Activated CD4-positive, CD25-positive, alpha-beta regulatory T cell treated with anti-CD3 and anti-CD28 coated beads, Interleukin-2, amount 50 U/mL, for 24 hours (primary cell): ENCODE data around the gene TRPM4.
"Not testable (repeated sequence)": the region's sequence is repeated elsewhere in the genome, so short reads cannot be mapped to it uniquely, and the experiment has no call there.

Experiments
- ATAC-seq, 2 donors: fragments of 150-1000 bp; cut with Tn5 transposase; one replicate each; pipeline ENCODE4 v1.10.0; 2021; ENCODE audit warnings: mild to moderate bottlenecking in 1 of 2, moderate library complexity in 1 of 2

The TRPM4 gene

DNA sequence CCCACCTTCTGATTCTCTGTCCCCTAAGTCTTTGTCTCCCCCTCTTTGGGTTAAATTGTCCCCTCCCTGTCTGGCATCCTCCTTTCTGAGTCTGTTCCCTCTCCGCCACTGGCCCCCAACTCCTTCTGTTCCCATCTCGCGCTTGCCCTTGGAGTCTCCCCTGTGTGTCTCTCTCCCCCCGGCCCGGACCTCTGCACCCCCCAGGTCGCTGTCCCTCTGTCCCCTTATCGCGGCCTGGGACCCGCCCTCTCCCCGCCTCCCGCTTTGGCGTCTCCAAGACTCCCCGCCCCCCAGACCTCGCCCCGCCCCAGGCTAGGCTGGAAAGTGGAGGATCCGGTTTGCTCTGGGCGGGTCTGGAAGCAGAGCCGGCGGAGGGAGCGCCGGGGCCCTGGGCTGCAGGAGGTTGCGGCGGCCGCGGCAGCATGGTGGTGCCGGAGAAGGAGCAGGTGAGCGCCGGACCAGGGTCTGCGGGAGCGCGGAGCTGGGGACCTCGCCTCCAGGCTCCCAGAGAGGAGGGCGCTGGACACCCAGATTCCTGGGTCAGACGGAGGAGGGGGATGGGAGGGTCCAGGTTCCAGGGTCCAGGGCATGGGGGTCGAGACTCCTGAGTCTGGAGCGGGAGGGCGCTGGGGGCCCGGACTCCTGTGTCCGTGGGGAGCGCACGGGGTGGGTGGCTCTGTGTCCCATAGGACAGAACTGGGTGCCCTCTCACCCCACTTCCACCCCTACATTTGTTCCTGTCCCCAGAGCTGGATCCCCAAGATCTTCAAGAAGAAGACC is at the start of gene TRPM4:
TSS of gene TRPM4 (plus strand) at position 348 of the 780 bp plus-strand sequence. CDS start at position 423, 75 bp downstream.
- peak in 1 of 2 donors; percentile 46 for ATAC-seq

DNA sequence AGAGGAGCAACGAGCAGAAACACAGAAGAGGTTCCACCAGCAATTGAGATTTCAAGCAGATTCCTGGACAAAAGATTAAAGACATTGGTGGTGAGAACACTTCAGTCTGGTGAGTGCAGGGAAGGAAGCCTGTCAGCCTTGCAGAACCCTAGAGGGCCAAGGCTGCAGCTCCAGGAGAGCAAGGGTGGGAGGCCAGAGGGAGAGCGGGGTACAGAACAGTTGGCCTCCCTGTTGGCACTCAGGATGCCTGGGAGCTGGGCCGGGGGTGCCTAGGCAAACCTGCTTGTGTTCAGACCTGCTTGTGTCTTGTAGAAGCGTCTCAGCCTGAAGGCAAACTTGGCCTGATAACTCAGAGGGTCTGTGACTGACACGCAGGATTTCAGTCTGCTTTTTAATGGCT is 48.5 kb upstream of the TRPM4 start:
- no peak for ATAC-seq

- no peak for ATAC-seq
These were observed 47.9 kb upstream of the TRPM4 start for GRCh38 chr19:49109569-49110233.

DNA sequence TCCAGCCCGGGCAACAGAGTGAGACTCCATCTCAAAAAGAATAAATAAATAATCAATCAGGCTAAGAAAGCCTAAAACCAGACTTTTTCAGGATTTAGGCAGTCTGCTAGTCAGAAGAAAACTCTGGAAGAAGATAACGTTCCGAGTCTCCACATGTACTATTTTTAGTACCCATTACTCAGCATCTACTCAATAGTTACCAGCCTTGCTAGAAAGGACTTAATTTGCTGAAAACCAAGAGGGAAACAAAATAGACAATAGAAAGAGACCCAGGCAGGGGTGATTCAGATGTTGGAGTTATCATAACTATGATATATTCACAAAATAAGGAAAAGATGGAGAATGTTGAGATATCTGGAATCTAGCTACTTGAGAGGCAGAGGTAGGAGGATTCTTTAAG is 47.0 kb upstream of the TRPM4 start:
- no peak for ATAC-seq

- ATAC-seq: no peak
These were observed 46.2 kb upstream of the TRPM4 start for GRCh38 chr19:49111218-49111998.

- ATAC-seq: peak; percentile 67 to 70
These were observed 43.6 kb upstream of the TRPM4 start, which contains the start of gene LIN7B for GRCh38 chr19:49113762-49114629. LIN7B (plus strand) TSS chr19:49114370; CDS start chr19:49114405, 35 bp downstream.

DNA sequence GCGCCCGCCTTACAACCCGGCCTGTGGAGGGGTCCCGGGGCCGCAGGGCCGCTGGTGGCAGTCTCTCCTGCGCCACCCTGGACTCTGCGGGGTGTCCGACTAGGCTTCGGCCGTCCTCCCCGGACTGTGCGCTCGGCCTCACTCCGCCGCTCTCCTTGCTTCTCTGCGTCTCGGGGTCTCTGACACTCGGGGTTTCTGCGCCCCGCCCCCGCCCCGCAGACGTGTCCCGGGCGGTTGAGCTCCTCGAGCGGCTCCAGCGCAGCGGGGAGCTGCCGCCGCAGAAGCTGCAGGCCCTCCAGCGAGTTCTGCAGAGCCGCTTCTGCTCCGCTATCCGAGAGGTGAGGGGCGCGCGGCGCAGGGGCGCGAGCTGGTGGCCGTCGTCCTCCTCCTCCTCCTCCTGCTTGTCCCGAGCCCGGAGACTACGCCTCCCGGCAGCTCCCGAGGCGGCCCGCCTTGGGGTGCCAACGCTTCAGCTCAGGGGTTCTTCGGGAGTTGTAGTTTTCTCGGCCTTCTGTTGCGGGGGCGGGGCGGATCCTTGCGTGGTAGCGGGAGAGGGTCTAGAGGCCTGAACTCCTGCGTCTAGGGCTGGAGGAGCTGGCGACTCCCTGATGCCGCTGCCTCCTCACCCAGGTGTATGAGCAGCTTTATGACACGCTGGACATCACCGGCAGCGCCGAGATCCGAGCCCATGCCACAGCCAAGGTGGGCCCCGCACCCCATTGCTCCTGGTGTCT is 42.8 kb upstream of the TRPM4 start:
- ATAC-seq: no peak

DNA sequence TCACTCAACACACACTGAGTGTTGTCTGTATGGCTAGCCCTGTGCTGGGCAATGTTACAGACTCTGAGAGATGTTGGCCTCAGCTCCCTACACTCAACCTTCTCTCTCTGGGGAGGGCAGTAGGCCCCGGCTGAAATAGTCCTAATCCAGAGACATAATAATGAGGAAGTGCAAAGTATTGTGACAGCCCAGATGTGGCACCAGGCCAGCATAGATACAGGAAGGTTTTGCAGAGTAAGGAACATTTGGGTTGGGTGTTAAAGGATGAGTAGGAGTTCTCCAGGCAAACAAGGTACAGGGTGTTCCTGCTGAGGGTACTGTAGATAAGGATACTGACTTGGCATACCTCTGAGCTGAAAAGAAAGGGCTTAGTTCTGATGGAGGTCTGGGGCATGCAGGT is 41.0 kb upstream of the TRPM4 start:
- no peak for ATAC-seq

DNA sequence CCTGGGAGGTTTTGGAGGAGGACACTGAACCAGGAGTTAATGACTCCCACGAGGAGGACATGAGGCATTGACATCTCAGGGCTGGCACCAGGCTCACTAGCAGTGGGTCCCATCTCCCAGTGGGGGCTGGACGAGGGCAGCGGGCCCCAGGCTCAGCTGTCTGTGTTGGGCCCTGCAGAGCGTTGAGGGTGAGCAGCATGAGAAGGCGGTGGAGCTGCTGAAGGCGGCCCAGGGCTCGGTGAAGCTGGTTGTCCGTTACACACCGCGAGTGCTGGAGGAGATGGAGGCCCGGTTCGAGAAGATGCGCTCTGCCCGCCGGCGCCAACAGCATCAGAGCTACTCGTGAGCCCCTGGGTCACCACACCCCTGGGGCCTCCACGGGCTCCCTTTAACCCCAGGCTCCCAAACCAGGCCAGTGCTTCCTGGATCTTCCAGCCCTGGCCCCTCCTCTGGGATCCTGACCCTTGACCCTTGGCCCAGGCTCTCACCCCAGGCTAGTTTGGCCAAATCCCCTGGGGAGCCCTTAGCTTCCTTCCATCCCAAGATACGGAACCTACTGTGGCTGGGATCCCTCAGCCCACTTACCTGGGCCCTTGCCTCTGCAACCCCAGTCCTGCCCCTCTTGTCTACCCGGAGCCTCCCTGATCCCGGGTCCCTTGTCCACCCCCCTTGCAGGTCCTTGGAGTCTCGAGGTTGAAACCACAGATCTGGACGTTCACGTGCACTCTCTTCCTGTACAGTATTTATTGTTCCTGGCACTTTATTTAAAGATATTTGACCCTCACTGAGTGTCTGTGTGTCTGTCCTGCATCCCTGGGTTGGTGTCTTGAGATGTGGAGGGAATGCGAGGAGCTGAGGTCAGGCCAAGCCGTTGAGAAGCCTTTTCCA is 39.7 kb upstream of the TRPM4 start:
- ATAC-seq: no peak

- peak; percentile 80 to 82 for ATAC-seq
These were observed 38.8 kb upstream of the TRPM4 start, which contains the start of gene C19orf73 for GRCh38 chr19:49118565-49119410. C19orf73 (minus strand) TSS chr19:49119143; CDS start chr19:49119022, 121 bp downstream.

DNA sequence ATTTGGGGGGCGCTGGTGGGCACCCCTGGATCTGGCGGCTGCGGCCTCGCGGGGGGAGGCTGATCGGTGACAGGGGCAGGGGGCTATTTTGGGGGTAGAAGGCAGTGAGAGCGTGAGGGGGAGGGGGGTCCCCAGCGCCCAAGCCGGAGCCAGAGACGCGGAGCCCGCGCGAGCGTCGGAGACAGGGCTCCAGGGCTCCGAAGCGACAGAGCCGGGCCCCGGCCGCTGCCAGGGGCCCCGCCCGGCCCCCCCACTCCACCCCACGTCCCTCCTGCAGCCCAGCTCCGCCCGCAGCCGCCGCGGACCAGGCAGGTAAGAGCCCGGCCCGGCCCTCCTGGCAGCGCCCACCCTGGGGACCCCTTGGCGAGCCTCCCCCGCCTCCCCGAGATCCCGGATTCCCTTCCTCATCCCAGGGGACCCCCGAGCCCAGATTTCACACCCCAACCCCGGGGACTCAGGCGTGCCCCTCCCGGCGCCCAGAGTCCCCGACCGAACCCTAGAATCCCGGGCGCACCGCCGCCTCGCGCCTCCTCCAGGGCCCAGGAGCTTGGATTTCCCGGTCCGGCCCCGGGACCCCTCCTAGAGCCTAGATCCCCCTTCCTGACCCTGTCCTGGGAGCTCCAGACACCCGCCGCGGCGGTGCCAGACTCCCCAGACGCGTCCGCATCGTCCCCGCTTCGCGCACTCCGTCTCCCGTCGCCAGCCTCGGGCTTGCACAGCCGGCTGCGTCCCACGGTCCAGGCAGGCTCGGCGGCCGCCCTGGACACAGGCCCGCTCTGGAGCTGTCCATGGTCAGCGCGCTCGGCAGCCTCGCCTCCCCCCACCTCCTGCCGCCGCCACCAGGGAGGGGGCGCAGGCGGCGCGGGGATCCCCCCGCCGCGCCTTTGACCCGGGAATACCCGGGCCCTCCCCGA is 37.9 kb upstream of the TRPM4 start, which contains the start of gene PPFIA3:
TSS of gene PPFIA3 (plus strand) at position 134 of the 914 bp plus-strand sequence. CDS start 8,330 bp downstream, outside the sequence.
- no peak for ATAC-seq

- no peak for ATAC-seq
These were observed 37.3 kb upstream of the TRPM4 start for GRCh38 chr19:49120325-49120683.

DNA sequence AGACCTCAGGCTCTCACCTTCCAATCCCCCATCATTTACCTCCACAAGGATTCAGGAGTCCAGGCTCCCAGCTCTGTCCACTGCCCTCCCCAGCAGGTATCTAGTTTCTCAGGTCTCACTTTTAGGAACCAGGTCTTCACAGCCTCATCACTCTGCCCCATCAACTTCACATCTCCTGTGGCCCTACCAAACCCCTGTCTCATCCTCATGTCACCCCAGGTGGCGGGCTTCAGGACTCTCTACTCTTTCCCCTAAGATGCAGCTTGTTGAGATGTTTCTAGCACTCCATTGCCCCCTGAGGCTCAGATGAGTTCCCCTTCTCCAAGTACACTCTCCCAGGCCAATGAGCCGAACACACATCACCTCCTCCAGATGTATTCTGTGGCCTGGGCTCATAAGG is 36.7 kb upstream of the TRPM4 start:
- ATAC-seq: no peak

DNA sequence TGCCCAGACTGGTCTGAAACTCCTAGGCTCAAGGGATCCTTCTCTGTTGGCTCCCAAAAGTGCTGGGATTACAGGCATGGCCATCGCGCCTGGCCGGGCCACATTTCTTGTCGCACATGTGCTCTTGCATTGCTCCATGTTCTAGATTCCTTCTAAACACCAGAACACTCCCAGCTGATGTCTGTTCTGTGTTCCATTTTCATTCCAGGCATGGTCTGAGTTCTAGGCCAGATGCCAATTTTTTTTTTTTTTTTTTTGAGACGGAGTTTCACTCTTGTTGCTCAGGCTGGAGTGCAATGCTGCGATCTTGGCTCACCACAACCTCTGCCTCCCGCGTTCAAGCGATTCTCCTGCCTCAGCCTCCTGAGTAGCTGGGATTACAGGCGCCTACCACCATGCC is 35.8 kb upstream of the TRPM4 start:
- not testable (repeated sequence) for ATAC-seq

GRCh38 chr19:49123285-49123684 is 34.3 kb upstream of the TRPM4 start:
- ATAC-seq: not testable (repeated sequence)

- ATAC-seq: no peak
These were observed 32.4 kb upstream of the TRPM4 start for GRCh38 chr19:49125025-49125731.

- ATAC-seq: no peak
These were observed 31.0 kb upstream of the TRPM4 start for GRCh38 chr19:49126575-49126974.
